NOMO-1 treated with dmso at 0.1 percent for 144 hours (cell line): ENCODE data around the gene CCDC144A.
"Not testable (repeated sequence)": the region's sequence is repeated elsewhere in the genome, so short reads cannot be mapped to it uniquely, and the experiment has no call there.

Source experiments
- DNase-seq: peaks from one replicate; lab custom pipeline; 2025; ENCODE audit not compliant: unreplicated experiment; lab: John Stamatoyannopoulos, UW

The CCDC144A gene

GRCh38 chr17:16750515-16750914, 60.5 kb downstream of the CCDC144A start:
- not testable (repeated sequence) for DNase-seq

- peak; percentile 31 for DNase-seq
Measured at GRCh38 chr17:16751224-16751923, 61.3 kb downstream of the CCDC144A start.

- not testable (repeated sequence) for DNase-seq
Measured at GRCh38 chr17:16751924-16752287, 61.9 kb downstream of the CCDC144A start.

GRCh38 chr17:16757520-16757919, 67.5 kb downstream of the CCDC144A start:
- not testable (repeated sequence) for DNase-seq

GRCh38 chr17:16758177-16758576, 68.1 kb downstream of the CCDC144A start:
- not testable (repeated sequence) for DNase-seq

GRCh38 chr17:16768290-16769175, 78.5 kb downstream of the CCDC144A start:
- DNase-seq, result not testable (repeated sequence)

- DNase-seq, result not testable (repeated sequence)
Measured at GRCh38 chr17:16772394-16773145, 82.5 kb downstream of the CCDC144A start.

- not testable (repeated sequence) for DNase-seq
Measured at GRCh38 chr17:16773146-16773522, 83.1 kb downstream of the CCDC144A start.

GRCh38 chr17:16787851-16788250, 97.8 kb downstream of the CCDC144A start:
- DNase-seq, result not testable (repeated sequence)

GRCh38 chr17:16788889-16789536, 99.0 kb downstream of the CCDC144A start:
- not testable (repeated sequence) for DNase-seq

- not testable (repeated sequence) for DNase-seq
Measured at GRCh38 chr17:16789622-16790021, 99.6 kb downstream of the CCDC144A start.

- not testable (repeated sequence) for DNase-seq
Measured at GRCh38 chr17:16790313-16790871, 100.4 kb downstream of the CCDC144A start.

GRCh38 chr17:16794215-16794614, 104.2 kb downstream of the CCDC144A start:
- not testable (repeated sequence) for DNase-seq

- not testable (repeated sequence) for DNase-seq
Measured at GRCh38 chr17:16795894-16796293, 105.9 kb downstream of the CCDC144A start.

- not testable (repeated sequence) for DNase-seq
Measured at GRCh38 chr17:16804851-16805250, 114.8 kb downstream of the CCDC144A start.

GRCh38 chr17:16806599-16806998, 116.6 kb downstream of the CCDC144A start:
- DNase-seq, result not testable (repeated sequence)

- not testable (repeated sequence) for DNase-seq
Measured at GRCh38 chr17:16807620-16808019, 117.6 kb downstream of the CCDC144A start.

GRCh38 chr17:16810236-16810635, 120.2 kb downstream of the CCDC144A start:
- DNase-seq, result not testable (repeated sequence)

- not testable (repeated sequence) for DNase-seq
Measured at GRCh38 chr17:16812126-16812525, 122.1 kb downstream of the CCDC144A start.

GRCh38 chr17:16814439-16814838, 124.4 kb downstream of the CCDC144A start:
- no peak for DNase-seq
